ENCODE measurements around the gene NME8.
A peak's percentile ranks its signal among the peaks of the same experiment; 100 is the strongest.

The NME8 gene

DNA sequence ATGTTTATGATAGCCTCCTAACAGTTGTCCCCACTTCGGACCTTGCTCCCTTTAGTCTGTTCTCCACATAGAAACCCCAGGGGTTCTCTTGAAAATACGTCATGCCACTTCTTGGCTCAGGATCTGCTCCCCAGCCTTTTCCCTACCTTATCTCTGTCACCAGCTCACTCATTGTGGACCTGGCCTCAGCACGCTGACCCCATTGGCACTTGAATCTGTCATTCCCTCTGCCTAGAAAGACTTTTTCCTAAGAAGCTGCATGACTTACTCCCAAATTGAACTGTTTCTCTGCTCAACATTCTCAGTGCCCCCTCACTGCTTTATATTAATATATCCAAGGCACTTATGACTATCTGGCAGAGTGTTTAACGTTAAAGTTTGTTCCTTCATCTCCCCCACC, 80.5 kb downstream of the NME8 start:
- DNase-seq (ENCODE audit: extremely low spot score, insufficient read length, low read depth): no peak
- no peak for FAIRE-seq

DNA sequence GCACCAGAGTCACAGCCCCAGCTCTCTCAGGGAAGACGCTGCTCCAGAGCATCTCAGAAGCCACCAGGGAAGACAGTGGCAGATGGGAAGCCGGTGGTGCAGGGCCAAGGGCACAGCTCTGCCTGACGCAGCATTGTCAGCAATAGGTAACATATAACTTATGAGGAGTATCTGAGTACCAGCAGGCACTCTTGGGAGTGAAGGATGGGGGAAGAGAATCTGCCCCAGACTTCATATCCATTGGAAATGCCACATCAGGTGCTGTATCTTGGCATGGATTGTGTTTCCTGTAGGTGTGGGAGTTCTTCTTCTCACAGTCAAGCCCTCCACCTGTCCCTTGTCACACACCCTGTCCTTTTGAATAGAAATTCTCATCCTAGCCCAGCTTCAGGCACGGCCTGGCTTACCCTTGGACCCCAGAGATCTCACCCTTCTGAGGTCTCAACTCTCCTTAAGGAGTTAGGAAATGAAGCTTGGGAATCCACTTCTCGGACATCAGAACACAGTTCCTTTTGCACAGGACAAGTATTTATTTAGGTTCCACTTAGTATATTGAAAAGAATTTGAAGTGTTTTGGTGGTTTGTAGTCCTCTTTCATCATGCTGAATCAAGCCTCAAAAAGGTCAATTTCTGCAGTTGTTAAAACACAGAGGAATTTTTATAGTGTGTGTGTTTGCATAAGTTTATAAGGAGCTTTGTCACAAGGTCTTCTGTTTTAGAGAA, 82.0 kb downstream of the NME8 start:
- DNase-seq (ENCODE audit: extremely low spot score, insufficient read length, low read depth): no peak
- no peak for FAIRE-seq

DNA sequence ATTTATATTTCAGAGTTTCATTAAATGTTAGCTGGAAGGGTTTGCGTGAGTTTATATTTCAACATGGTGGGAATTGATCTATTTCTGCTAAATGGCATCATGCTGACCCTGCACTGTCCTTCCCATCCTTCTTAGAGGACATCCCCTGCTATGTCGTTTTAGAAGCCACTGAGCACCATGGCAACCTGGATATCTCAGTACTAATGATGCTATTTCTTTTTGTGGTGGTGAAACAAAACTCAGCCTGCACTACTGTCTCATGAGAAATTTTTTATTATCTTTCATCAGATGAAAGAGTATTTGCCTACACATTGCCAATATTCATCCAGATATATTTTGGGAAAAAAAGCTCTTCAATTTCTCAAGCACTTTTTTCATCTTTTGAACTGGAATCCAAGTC, 84.1 kb downstream of the NME8 start:
- FAIRE-seq (no peak), DNase-seq (ENCODE audit: extremely low spot score, insufficient read length, low read depth) (no peak)

DNA sequence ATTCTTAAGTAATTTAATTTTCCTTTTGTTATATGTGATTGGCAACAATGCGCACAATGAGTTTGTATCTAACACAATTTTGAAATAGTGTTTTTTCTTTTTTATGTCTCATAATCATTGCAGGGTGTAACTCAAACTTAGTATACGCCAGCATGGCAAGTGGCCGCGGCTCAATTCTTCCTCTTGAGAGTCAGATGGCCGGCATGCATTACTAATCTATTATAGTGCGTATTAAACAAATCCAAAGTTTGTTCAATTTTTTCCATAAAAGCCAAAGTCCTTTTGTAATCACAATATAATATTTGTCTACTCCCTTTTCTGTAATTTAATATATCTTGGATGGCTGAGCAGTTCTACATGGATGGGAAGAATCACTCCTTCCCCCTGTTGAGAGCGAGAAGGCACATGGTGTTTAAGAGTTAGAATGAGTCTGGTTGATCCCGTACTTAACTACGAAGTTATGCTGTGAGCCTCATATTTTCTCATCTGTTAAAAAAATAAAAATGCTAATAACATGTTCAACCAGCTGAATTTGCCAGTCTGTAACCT, 84.7 kb downstream of the NME8 start:
- FAIRE-seq: no peak
- DNase-seq (ENCODE audit: extremely low spot score, insufficient read length, low read depth): no peak

DNA sequence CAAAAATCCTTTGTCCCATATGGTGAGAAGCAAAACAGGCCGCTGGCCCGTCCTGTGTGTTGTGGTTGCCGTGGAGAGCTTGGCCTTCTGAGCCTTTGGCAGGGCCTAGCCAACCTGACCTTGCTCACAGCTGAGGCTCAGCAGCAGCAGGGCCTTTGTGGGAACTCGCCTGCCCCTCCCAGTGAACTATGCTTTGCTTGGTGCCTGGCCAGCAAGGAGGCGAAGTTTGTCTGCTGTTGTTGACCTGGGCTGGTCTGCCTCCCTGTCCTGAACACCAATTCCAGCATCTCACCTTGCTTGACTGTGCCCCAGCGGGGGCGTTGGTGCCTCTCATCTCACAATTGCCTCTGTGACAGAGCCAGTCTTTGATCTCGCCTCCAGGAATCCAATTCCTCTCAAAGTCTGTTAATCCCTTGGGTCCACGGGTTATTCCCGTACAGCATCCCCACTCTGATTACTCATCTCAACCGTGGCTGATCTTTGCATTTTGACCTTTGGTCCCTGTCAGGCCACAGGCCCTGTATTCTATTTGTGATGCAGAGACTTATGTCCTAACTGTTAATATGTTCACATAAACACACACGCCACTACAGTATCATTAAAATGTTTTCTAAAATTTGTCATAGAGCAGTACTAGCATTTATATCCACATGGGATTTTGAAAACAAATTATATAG, 94.7 kb downstream of the NME8 start:
- FAIRE-seq: peak; percentile 61
- DNase-seq (ENCODE audit: extremely low spot score, insufficient read length, low read depth): no peak

DNA sequence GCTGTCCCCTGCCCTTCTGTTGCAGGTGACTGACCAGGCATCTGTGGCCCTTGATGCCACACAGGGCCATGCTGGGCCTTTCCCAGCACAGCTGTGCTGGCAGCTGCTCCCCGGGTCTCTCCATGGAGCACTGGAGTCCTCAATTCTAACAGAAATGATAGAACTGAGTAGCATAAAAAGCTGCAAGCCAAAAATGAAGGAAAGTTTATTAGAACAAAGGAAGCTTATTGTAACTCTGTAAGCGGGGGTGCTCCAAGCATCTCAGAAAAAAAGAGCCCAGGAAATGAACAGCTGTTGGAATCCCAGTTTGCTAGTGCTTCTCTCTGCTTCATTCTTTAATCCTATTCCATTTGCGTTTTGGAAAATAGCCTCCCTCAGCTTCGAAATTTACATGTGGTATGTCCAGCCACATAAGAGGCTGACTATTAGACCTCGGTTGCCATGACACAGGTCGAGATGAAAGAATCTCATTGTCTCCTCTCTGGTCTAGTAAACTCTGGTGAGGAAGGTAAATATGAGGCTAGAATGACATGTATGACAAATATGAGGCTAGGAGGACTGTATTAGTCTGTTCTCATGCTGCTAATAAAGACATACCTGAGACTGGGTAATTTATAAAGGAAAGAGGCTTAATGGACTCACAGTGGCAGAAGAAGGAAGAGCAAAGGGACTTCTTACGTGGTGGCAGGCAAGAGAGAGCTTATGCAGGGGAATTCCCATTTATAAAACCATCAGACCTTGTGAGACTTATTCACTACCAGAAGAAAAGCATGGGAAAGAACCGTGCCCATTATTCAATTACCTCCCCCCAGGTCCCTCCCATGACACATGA, 95.7 kb downstream of the NME8 start:
- DNase-seq (ENCODE audit: extremely low spot score, insufficient read length, low read depth) (no peak), FAIRE-seq (peak; percentile 44)

DNA sequence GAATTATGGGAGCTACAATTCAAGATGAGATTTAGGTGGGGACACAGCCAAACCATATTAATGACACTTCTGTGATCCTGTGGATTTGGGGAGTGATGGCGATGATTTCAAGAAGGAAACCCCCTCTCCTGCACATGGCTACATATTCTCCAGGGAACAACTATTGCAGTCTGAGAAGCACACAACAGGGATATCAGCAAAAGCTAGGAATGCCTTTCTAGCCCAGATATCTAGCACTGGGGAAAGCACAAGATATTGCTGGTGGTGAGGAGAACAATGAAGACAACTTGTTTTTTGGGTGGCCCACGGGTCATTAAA, 96.3 kb downstream of the NME8 start:
- DNase-seq (ENCODE audit: extremely low spot score, insufficient read length, low read depth) (no peak), FAIRE-seq (peak; percentile 5)

DNA sequence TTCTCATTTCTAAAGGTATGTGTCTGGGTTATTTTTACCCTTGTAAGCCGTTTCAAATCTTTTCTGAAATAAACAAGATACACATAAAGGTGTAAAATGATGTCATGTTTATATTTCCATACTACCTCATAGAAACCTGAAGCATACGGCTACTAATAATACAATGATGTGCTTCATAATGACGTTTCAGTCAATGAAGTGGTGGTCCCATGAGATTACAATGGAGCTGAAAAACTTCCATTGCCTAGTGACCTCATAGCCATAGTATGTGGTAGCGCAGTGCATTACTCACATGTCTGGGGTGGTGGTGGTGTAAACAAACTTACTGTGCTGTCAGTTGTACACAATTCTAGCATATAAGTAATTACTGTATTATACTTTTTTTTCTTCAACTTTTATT, 96.9 kb downstream of the NME8 start:
- FAIRE-seq: no peak
- no peak for DNase-seq (ENCODE audit: extremely low spot score, insufficient read length, low read depth)

DNA sequence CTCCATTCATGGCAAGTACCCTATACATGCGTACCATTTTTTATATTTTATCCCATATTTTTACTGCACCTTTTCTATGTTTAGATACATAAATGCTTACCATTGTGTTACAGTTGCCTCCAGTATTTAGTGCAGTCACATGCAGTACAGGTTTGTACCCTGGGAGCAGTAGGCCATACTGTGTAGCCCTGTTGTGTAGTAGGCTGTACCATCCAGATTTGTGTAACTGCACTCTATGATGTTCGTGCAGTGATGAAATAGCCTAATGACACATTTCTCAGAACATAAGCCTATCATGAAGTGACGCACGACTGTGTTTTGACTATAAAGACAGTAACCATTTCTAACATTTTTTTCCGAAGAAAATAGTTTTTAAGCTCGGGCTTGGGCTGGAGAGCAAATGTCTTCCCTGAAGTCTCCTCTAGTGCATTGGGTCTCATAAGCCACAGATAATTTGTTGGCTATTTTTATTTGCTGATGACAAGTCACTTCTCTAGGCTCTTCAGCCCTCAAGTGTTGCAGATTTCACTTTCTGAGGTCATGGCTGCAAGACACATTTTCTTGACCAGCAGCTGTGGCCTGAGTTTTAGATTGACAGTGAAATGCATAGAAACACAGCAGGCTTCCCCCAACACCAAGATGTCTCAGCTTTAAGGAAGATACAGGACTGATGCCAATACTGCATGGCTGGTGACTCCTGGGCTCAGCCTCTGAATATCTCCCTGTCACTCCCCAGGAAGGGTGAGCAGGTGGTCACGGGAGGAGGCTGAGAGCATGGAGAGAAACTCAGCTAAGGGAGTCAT, 98.9 kb downstream of the NME8 start:
- no peak for FAIRE-seq
- DNase-seq (ENCODE audit: extremely low spot score, insufficient read length, low read depth): no peak

DNA sequence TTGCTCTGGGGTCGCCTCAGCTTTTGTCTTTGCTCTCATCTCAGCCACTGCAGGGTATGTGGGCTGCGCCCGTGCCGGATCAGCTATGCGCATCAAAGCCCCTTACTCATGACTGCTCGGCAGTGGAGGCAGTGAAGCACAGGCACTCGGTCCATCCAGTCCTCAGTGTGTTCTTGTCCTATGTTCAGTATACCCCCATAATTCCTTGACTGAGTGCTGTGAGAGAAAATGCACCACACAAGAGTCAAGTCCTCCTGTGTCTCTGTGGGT, 99.5 kb downstream of the NME8 start:
- DNase-seq (ENCODE audit: extremely low spot score, insufficient read length, low read depth) (no peak), FAIRE-seq (no peak)

All from GM18507 (cell line).